HG03159 (cell line): ENCODE data around the gene PTPRK.

Experiments used
- ATAC-seq: cut with Tn5 transposase; IDR thresholded peaks from one replicate; pipeline ENCODE4 v1.9.1; 2021; ENCODE audit warnings: mild to moderate bottlenecking, moderate library complexity; ENCODE audit not compliant: unreplicated experiment

The PTPRK gene

DNA sequence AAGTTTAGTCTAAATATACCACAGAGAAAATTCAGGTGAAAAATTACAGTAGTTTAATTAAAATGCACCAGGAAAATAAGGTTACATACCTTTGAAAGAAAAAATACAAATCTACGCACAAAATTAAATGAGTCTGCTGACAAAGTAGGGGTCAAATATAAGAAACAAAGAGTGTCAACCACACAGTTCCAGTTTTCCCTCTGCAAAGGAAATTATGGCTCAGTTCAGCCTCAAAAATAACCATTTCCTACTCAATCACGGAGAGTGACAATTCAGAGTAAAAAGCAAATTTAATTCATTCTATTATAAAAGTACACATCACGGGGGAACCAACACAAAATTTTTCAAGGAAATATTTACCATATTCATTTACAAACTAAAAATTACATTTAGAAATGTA lies 124.8 kb downstream of the PTPRK start:
- no peak for ATAC-seq

DNA sequence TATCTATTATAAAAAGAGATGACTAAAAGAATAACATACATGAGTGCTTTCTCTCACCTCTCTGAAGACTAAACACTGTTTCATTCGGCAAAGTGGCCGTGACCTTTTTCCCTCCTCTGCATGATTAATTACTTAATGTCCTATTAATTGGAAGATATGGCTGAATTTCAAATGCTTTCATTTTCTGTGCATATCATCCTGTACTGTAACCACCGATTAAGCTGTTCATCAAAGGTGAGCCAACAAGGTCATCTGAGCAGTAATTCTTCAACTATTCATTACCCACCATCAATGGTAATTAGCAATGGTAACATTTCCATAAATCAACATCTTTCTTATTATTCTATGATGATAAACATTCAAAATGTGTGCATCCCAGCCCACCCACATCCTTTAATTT lies 125.2 kb downstream of the PTPRK start:
- no peak for ATAC-seq

- no peak for ATAC-seq
Measured at GRCh38 chr6:128394167-128394566, 126.2 kb downstream of the PTPRK start.

GRCh38 chr6:128389820-128390534 lies 130.4 kb downstream of the PTPRK start:
- no peak for ATAC-seq

GRCh38 chr6:128388380-128388779 lies 132.0 kb downstream of the PTPRK start:
- no peak for ATAC-seq

DNA sequence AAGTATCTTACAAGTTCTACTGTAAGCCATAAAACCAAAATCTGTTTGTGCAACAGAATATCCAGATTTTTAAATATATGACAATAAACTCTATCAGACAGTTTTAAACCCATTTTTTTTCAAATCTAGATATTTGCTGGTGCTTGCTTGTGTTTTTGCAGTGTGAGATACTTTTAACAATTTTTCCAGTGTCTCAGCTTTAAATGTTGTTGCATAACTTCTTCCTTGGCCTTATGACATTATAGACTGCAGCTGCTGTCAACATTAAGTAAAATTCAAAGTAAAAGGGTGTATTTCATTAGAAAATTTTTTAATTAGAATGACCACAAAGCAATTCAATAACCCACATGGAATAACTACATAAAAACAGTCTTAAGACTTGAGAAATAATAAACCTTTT lies 139.5 kb downstream of the PTPRK start:
- ATAC-seq = no peak

- no peak for ATAC-seq
Measured at GRCh38 chr6:128379577-128379976, 140.8 kb downstream of the PTPRK start.

- no peak for ATAC-seq
Measured at GRCh38 chr6:128376952-128377503, 143.4 kb downstream of the PTPRK start.

- no peak for ATAC-seq
Measured at GRCh38 chr6:128371136-128371535, 149.3 kb downstream of the PTPRK start.

- no peak for ATAC-seq
Measured at GRCh38 chr6:128370072-128370471, 150.3 kb downstream of the PTPRK start.

DNA sequence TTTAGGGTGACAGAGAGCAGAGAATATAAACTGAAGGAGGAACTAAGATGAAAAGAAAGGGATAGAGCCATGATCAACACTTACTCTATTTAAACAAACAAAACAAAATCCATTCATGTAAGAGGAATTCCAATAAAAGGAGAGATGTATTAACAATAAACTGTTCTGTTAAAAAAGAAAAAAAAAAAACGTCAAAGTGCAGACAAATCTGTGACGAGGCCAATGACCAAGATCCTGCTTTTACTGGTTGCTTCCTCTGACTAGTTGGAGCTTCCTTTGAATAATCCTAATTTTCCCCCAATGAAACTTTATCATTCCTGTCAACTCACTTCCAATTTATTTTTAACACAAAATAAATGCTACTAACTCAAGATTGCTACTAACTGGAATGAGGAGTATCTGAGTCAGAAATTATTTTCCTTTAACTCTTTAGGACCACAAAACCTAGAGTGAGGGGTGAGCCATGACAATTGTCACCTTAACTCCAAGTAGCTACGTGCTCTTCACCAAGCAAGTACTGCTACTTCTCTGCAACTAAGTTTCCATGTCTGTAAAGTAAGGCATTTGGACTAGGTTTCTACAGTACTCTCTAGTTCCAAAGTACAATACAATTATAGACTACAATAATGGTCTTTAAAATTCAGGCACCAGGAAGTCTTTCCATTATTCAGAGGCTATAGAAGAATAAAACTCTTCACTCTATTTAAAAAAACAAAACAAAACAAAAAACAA lies 152.0 kb downstream of the PTPRK start:
- no peak for ATAC-seq

DNA sequence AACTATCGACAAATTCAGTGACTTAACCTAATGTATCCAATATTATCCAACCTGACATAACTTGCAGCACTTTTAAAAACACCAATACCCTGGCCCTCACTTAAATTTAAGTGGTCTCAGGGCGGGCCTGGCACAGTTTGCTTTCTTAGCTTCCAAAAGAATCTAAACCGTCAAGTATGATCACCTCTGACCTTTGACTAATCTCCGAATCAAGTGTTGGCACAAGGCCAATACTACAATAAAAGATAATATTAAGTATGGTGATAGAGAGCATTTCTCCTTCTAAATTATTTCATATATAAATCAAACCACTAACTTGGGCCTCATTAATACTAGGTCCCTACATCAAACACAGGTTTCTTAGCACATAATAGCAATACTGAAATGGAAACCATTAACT lies 153.0 kb downstream of the PTPRK start:
- no peak for ATAC-seq

GRCh38 chr6:128365520-128366160 lies 154.8 kb downstream of the PTPRK start:
- no peak for ATAC-seq

DNA sequence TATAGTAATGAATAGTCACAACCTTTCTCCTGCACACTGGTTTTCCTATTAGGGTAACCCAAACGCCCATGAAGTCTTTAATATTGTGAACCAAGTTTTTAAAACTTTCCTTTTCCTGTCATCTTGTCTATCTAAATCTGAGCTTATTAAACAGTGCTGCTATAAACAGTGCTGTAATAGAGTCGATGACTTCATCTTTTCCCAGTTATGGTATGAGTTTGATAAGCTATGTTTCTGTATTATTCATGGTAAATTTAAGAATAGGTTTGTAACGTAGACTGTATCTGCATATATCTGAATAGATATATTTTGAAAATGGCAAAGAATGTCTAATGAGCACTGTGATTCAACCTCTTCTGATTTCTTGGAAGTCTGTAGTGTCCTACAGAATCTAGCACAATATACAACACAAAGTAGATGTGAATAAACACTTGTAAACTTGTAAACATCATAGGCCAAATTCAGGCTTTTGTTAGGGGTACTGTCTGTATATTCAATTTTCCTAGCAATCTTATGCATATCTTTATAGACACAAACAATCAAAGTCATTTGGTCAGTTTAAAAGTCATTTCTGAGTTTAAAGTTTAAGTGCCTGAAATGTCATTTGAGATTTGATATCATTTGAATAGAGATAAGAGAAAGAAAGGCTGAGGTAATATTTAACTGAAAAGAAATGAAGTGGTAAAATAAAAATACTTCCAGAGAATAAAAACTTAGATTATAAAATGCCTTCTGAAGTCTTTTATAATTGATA lies 155.5 kb downstream of the PTPRK start:
- no peak for ATAC-seq

DNA sequence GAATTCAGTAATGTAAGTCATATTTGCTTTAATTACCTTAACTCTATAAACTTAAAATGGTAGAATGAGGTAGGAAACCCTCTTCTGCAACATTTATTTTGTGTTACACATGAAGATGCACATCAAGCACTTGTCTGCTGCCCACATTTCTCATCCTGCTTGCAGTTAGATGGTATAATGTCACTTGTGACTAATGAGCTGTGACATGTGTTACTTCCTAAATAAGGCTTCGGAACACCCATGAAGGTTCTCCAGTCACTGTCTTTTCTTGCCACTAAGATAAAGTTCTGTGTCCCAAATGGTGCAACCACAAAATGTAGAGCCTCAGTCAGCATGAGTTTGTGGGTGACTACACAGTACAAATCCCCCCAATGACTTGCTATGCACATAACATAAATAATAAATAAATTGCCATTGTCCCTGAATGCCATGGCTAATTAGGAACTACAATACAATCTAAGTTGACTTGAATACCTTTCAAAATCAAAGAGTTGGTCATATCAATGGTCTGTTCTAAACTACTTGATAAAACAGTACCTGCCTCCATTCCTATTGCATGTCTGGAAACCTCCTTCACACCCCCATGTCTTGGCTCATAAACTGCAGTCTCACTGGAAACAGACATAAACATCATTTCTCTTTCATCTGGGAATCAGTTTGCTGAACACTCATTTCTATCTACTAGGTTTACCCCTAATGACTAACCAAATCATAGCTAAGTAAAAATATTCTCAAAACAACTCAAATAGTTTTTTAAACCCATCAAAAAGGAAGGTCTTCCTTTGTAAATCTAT lies 157.2 kb downstream of the PTPRK start:
- ATAC-seq = no peak

- ATAC-seq = no peak
Measured at GRCh38 chr6:128361378-128361777, 159.0 kb downstream of the PTPRK start.

GRCh38 chr6:128358244-128358776 lies 162.1 kb downstream of the PTPRK start:
- ATAC-seq = no peak

- ATAC-seq = no peak
Measured at GRCh38 chr6:128357392-128358130, 162.8 kb downstream of the PTPRK start.

DNA sequence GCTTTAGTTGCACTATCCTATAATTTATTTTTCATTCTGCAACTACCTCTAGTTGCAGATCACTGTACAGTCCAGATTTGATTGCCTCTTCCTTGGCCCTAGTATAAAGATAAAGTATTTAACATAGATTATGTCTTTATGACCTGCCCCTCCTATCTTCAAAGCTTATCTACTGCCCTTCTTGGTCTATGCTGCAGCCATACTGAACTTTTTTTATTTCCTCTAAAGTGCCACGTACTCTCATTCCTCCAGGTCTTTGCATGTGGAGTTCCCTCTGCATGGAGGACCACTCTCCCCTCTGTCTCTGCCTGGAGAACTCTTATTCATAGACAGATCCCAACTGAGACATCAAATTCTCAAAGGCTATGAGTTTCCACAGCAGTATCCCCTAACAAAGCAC lies 168.0 kb downstream of the PTPRK start:
- no peak for ATAC-seq

DNA sequence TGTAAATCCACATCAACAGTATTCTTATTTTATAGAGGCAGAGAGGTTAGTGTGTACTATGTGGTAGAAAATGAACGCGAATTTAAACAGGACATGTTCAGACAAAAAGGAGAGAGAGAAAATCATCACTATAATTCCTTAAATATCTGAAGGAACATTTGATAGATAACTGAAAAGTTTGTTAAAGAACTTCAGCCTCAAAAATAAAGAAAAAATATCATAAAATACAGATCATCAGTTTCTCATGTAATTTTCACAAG lies 169.2 kb downstream of the PTPRK start:
- ATAC-seq = no peak
